GM18858 (cell line): ENCODE measurements around the gene COL6A1.

Experiments used
- ATAC-seq: cut with Tn5 transposase; IDR thresholded peaks from one replicate; pipeline ENCODE4 v1.9.1; 2021; ENCODE audit not compliant: unreplicated experiment

Gene COL6A1

DNA sequence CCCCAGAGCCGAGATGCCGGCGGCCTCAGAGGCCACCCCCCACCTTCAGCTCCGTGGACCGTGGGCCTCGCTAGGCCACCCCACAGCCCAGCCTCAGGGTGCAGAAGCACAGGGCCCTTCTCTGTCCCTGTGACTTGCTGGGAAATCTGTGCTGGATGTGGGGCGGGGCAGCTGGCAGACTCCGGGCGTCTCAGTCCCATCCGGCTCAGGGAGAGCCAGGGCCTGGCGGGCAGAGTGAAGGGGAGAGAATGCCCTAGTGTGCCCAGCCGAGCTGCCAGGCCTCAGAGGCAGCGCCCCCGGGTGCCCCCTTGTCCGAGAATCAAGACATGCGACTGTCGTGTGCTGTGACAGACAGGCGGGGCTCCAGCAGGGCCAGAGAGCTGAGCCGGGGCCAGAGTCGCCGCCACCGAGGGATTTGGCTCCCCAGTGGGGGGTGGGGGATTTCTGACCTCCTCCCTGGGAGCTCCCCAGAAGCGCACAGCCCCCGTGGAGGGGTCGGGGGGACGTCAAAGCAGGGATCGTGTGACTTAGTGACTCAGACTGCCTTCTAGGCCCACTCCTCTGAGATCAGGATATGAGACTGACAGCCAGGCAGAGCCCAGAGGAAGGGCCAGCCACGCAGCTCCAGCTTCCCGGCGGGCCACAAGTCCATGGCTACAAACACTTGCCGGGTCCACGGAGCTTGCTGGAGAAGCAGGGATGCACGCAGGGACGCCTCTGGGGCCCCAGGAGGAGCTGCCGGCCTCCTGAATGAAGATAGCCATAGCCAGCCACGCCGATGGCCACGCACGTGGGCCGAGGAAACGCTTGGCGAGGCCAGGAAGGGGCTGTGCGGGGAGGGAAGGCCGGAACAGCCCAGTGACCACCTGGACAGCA is 11.9 kb downstream of the COL6A1 start:
- no peak for ATAC-seq

DNA sequence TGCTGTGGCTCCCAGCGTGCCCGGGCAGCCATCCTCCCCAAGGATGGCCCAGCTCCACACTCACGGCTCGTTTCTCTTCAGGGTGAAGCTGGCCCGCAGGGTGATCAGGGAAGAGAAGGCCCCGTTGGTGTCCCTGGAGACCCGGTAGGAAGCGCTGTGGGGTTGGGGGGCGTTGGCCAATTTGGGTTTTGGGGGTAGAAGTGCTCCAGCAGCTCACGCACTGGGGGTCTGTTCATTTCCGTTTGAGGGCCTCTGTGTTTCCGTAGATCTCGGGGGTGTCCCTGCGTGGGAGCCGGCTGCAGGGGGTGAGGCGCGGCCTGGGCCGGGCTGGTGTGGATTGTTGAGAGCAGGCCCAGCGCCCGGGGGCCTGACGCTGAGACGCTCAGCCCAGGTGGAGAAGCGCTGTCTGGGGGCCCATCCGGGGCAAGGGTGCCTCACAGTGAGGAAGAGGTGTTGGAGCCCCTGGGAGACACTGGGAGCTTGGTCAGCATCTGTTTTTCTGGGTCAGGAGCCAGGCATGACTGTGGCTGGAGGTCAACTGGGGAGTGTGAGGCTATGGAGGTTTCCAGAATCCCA is 12.6 kb downstream of the COL6A1 start:
- no peak for ATAC-seq

DNA sequence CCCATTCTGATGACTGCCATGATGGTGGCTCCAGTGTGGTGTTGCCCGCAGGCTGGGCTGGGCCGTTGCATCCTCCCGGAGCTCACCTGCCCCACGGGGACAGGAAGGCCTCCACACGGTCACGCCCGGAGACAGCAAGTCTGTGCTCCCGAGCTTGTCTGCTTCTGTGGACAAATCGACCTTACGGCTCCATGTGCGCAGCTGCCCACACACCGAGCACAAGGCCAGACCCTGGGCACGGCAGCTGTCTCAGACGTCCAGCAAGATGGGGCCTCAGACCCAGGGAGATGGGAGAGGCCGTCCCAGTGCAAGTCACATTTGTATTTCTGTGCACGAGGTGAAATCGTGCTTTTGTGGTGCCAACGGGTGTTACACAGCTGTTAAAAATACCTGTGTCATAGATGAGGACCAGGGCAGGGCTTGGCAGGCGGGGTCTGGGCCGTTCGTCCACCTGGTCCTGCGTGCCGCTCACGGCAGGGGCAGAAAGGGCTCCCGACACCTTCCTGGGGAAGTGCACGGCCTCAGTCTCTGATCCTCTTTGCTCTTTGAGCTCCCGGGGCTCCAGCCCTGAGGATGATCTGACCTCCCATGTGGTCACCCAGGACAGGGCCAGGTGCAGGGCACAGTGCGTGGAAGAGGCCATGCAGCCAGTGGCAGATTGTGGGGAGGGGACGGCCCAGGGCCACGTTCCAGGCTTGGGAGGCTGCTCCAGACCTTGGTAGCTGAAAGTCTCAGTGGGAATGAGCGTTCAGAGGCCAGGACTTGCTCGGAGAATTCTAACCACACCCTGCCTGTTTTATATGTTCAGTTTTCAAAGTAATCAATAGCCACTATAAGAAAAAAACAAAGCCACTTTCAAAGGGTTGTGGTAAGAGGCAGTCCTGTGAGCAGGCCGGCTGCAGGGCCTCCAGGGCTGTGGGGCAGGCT is 13.5 kb downstream of the COL6A1 start:
- no peak for ATAC-seq

DNA sequence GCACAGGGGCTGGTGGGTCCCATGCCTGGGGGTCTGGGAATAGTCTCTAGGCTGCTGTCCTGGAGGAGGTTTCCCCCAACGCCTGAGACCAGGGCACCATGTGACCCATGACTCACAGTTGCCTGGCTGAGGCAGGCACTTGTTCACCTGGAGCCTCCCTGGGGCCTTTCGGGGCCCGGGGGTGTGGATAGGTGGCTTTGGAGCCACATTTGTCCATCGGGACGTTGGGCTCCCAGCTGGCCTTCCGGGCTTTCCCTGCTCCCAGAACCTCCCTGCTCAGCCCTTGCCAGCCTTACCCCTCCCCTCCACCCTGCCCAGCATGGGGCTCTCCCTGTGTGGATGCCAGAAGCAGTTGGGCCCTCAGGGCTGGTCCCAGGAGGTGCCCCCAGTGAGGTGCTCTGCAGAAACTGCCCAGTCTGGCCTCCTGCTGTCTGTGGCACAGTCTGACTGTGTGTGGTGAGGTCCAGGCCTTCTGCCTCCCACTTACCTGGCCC is 14.2 kb downstream of the COL6A1 start:
- ATAC-seq = no peak

DNA sequence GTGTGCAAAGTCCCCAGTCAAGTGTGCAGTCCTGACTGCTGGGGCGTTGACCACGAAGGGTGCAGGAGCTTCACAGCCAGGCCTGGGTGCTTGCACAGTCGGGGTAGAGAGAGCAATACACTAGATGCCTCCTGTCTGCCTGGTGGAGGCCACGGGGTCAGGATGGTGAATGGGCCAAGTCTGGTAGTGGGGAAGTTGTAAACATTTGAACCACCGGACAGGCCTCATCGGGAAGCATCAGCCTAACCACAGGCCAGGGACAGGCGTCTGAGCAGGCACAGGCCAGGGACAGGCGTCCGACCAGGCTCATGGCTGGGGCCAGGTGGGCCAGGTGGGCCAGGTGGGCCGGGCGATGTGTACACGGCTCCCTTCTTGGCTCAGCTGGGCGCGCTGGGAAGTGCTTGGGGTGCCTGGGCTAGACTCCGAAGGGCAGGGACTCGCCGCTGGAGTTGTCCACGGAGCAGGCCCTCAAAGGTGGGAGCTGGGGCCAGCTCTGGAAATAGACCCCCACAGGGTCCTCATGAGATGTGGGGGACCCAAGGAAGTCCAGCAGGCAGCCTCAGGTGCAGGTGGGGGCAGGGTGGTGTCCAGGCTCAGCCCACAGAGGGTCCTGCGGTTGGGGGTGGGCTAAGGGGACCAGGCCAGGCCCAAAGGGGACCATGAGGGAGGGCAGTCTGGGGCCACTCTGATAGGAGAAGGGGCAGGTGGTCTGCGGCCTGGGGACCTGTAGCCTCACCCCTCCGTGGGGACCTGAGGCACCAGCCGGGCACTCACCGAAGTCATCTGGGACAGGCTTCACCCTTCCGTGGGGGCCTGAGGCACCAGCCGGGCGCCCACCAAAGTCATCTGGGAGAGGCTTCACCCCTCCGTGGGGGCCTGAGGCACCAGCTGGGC is 15.0 kb downstream of the COL6A1 start:
- ATAC-seq = no peak

DNA sequence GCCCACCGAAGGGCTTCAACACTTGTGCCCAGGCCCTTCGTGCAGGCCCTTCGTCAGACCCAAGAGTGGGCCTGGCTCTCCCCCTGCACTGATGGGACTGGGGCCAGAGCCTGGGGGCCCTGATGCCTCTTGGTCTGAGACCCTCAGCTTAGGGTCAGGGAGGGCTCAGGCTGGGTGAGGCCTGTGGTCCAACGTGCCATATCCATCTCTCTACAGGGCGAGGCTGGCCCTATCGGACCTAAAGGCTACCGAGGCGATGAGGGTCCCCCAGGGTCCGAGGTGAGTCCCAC is 15.6 kb downstream of the COL6A1 start:
- ATAC-seq = no peak

DNA sequence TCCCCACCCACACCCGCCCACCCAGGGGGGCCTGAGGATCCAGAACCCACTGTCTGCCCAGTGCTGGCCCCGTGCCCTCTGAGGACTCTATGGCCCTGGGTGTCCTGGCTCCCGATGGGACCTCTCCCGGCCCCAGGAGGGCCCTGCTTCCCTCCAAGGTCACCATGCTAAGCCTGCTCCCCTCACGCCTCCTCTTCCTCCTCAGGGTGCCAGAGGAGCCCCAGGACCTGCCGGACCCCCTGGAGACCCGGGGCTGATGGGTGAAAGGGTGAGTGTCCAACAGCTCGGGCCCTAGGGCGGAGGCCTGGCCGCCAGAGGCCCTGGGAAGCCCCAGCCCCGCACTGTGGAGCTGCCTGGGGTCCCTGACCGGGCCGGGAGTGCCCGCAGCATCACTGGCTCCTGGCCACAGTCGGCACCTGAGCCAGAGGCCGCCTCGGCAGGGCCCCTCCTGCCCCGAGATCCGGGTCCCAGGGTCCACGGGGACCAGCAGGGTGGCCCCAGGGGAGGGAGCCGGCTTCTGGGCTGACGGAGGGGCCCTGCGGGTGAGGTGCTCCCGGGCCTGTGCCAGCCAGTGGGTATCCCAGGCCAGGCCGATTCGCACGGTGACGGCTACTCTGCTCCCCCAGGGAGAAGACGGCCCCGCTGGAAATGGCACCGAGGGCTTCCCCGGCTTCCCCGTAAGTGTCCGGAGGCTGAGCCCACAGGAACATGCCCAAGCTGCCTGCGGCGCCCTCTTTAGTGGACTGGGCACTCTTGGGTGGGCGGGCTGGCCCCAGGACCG is 16.1 kb downstream of the COL6A1 start:
- no peak for ATAC-seq

DNA sequence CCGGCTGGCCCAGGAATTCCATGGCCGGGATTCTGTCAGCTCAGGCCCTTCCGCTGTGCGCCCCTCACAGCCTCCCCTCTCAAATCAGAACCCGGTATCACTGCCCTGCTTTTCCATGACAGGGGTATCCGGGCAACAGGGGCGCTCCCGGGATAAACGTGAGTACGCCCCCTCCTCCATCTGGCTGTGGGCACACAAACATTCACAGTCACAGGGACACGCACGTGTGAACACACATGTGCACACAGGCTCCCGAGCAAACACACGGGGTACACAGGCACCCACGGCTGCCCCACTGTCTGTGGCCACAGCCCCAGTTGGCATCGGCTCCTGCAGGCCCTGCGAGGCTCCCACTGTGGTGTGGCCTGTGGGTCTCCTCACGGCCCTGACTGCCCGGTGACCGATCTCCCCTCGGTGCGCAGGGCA is 16.7 kb downstream of the COL6A1 start:
- ATAC-seq = no peak

DNA sequence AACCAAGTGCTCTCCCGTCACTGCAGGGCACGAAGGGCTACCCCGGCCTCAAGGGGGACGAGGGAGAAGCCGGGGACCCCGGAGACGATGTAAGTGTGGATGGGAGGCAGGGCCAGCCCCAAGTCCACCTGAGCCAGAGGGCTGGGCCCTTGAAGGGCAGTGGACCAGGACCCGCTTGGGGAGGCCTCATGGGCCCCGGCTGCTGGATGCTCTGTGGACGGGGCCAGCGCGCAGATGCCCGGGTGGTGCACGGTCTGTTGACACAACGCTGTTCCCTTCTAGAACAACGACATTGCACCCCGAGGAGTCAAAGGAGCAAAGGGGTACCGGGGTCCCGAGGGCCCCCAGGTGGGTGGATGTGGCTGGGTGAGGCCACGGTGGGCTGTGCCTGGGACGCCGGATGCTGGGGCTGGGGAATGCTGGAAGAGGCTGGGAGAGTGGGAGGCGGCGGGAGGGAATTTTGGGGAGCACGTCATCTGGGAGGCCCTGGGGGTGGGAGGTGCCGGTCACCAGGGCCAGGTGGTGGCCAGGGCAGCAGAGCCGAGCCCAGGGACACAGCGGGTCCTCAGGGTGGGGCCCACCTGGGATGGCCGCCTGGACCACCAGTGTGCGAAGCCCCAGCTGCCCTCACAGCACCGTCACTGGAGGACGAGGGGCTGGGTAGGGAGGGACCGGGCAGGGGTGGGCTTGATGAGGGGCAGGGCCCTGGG is 17.5 kb downstream of the COL6A1 start:
- no peak for ATAC-seq

DNA sequence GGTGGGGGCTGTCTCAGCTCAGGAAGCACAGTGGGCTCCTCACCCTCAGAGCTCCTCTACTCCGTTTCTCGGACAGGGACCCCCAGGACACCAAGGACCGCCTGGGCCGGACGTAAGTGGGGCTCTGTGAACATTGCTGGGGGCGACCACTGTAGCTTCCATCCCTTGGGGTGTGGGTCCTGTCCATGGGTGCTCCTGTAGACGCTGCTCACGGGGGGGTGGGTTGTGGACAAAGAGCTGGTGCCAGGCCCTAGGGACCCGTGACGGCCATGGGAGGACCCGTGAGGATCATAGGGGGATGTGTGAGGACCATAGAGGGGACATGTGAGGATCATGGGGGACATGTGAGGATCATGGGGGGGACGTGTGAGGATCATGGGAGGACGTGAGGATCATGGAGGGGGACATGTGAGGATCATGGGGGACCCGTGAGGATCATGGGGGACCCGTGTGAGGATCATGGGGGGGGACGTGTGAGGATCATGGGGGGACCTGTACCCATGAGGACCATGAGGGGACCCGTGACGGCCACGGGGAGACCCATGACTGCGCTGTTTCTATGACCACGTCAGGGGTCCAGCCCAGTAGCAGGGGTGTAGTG is 18.1 kb downstream of the COL6A1 start:
- ATAC-seq = no peak

DNA sequence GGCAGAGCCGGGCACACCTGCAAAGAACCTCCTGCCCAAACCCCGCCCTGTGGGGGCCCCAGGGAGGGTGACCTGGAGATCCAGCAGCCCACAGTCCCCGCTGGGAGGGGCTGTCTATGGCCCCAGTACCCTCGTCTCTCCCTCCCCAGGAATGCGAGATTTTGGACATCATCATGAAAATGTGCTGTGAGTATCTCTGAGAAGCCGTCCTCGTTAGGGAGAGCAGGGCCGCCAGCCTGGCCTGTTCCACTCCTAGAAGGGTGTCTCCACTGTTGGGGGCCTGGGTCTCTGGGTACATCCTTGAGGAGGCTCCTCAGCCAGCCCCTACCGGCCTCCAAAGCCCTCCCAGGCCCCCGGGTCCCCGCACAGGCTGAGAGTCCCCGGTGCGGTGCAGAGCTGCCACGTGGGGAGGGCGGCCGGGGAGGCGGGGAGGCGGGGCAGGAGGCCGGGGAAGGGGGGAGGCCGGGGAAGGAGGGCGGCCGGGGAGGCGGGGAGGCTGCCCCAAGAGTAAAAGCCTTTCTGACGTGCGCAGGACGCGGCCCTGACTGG is 18.7 kb downstream of the COL6A1 start:
- ATAC-seq = no peak

DNA sequence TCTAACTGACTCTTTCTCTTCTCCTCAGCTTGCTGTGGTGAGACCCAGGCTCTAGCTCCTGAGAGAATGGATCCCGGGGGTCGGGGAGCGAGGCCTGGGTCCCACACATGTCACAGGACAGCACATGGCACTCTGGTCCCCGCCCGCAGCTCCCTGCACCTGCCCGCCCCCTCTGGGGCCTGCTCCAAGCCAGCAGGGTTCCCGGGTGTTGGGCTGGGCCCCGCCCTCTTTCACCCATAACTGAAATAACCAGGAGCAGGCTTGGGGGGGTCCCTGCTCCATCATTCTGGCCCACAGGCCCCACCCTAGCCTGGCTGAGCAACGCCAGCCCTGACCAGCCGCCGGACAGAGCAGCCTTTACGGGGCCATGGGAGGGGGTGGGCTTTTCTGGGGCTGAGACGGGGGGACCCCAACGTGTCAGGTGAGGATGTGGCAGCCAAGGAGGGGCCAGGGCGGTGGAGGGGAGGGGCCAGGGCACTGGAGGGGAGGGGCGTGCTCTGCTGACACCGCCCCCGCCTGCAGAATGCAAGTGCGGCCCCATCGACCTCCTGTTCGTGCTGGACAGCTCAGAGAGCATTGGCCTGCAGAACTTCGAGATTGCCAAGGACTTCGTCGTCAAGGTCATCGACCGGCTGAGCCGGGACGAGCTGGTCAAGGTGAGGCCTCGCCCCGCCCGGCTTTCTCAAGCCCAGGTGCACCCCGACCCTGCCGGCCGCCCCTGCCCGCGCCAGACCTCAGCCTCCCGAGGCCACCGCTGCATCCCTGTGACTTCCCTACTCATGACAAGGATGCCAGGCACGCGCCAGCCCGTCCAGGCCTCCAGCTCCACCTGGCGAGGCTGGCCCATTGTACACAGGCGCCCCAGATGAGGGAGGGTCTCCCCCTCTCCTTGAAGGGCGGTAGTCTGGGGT is 19.4 kb downstream of the COL6A1 start:
- ATAC-seq = no peak

DNA sequence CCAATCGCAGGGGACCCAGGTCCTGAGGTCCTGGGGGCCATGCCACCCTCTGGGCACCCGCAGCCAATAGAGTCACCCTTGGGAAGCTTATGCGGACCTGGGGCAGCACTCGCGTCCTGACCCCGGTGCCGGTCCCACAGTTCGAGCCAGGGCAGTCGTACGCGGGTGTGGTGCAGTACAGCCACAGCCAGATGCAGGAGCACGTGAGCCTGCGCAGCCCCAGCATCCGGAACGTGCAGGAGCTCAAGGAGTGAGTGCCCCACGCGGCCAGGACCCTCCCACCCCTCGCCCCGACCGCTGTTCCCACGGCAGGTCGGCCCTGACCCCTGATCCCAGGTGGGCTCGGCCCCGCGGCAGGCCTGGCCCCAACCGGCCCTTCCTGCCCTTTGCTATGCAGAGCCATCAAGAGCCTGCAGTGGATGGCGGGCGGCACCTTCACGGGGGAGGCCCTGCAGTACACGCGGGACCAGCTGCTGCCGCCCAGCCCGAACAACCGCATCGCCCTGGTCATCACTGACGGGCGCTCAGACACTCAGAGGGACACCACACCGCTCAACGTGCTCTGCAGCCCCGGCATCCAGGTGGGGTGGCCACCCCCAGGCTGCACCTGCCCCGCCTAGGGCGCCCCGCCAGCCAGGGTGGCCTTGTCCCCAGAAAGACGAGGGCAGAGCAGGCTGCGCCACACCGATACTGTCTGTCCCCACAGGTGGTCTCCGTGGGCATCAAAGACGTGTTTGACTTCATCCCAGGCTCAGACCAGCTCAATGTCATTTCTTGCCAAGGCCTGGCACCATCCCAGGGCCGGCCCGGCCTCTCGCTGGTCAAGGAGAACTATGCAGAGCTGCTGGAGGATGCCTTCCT is 20.5 kb downstream of the COL6A1 start:
- no peak for ATAC-seq

DNA sequence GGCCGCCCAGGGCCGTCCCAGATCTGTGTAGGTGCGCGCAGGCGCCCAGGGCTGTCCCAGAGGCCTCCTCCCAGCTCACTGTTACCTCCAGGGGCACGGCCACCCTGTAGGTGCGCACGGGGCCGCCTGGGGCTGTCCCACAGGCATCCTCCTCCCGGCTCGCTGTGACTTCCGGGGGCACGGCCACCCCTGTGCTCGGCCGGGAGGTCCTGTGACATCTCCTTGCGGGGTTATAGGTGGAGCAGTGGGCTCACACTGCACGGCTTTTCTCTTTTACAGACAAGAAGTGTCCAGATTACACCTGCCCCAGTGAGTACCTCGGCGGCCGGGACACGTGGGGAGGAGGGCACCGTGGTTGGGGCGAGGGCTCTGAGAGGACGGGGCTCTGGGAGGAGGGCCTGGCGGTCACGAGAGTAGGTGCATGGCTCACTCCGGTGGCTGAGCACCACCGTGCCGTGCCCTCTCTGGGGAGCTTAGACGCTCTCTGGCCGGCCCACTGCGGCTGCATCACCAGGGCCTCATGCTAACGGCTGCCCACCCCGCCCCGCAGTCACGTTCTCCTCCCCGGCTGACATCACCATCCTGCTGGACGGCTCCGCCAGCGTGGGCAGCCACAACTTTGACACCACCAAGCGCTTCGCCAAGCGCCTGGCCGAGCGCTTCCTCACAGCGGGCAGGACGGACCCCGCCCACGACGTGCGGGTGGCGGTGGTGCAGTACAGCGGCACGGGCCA is 21.4 kb downstream of the COL6A1 start:
- no peak for ATAC-seq

DNA sequence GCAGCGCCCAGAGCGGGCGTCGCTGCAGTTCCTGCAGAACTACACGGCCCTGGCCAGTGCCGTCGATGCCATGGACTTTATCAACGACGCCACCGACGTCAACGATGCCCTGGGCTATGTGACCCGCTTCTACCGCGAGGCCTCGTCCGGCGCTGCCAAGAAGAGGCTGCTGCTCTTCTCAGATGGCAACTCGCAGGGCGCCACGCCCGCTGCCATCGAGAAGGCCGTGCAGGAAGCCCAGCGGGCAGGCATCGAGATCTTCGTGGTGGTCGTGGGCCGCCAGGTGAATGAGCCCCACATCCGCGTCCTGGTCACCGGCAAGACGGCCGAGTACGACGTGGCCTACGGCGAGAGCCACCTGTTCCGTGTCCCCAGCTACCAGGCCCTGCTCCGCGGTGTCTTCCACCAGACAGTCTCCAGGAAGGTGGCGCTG is 22.0 kb downstream of the COL6A1 start:
- no peak for ATAC-seq
